ENCODE data around the gene PRTG. TPM values are rescaled to one million over a fixed set of nuclear protein-coding genes. Genes with fewer than 3 reads are reported as not detected.

The PRTG gene
- polyA plus RNA-seq, 1 of the 3 experiments (the other 2 are of a cell fraction), result 3.0 TPM

- no peak for TF ChIP-seq YY1 (IDR thresholded peaks at IDR 0.05; ENCODE audit: low read depth)
- no peak for TF ChIP-seq EZH2phosphoT487 (IDR thresholded peaks at IDR 0.05; ENCODE audit: borderline replicate concordance, low read depth)
- no peak for TF ChIP-seq TEAD4 (IDR thresholded peaks at IDR 0.05; ENCODE audit: borderline replicate concordance, insufficient read depth)
- TF ChIP-seq ELF1 (IDR thresholded peaks at IDR 0.05), result no peak
- TF ChIP-seq, protein P1, sequence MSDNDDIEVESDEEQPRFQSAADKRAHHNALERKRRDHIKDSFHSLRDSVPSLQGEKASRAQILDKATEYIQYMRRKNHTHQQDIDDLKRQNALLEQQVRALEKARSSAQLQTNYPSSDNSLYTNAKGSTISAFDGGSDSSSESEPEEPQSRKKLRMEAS (IDR thresholded peaks at IDR 0.05; ENCODE audit: low read depth), result no peak
- TF ChIP-seq GABPA (IDR thresholded peaks at IDR 0.05; ENCODE audit: low read depth), result no peak
- TF ChIP-seq GATA2 (CRISPR knock-in tag; IDR thresholded peaks at IDR 0.05), result no peak
- TF ChIP-seq, protein P2, sequence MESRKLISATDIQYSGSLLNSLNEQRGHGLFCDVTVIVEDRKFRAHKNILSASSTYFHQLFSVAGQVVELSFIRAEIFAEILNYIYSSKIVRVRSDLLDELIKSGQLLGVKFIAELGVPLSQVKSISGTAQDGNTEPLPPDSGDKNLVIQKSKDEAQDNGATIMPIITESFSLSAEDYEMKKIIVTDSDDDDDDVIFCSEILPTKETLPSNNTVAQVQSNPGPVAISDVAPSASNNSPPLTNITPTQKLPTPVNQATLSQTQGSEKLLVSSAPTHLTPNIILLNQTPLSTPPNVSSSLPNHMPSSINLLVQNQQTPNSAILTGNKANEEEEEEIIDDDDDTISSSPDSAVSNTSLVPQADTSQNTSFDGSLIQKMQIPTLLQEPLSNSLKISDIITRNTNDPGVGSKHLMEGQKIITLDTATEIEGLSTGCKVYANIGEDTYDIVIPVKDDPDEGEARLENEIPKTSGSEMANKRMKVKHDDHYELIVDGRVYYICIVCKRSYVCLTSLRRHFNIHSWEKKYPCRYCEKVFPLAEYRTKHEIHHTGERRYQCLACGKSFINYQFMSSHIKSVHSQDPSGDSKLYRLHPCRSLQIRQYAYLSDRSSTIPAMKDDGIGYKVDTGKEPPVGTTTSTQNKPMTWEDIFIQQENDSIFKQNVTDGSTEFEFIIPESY (IDR thresholded peaks at IDR 0.05; ENCODE audit: borderline replicate concordance, low read depth), result no peak
- no peak for TF ChIP-seq RCOR1 (IDR thresholded peaks at IDR 0.05; ENCODE audit: low read length)
- no peak for TF ChIP-seq RAD21 (IDR thresholded peaks at IDR 0.05; ENCODE audit: low read length)
- TF ChIP-seq FOXM1 (IDR thresholded peaks at IDR 0.05; ENCODE audit: low read depth), result no peak
- no peak for TF ChIP-seq NFIC (IDR thresholded peaks at IDR 0.05; ENCODE audit: borderline replicate concordance)
- no peak for TF ChIP-seq RXRA (IDR thresholded peaks at IDR 0.05; ENCODE audit: borderline replicate concordance, low read depth)
- TF ChIP-seq TAF1 (IDR thresholded peaks at IDR 0.05; ENCODE audit: borderline replicate concordance, low read depth, low read length), result no peak
- TF ChIP-seq FOXJ3 (CRISPR knock-in tag; IDR thresholded peaks at IDR 0.05), result no peak
- no peak for TF ChIP-seq IRF3 (IDR thresholded peaks at IDR 0.05; ENCODE audit: low read depth, low read length)
- no peak for TF ChIP-seq NRF1 (IDR thresholded peaks at IDR 0.05; ENCODE audit: low read depth, low read length)
- no peak for TF ChIP-seq TCF12 (IDR thresholded peaks at IDR 0.05)
- H3K9ac ChIP-seq, result no peak overlapping the region
- no peaks in the 10 kb centered on the region for H3K9me2 ChIP-seq
- POLR2A ChIA-PET, result no interaction called here
- H3K36me3 ChIP-seq (replicated peaks in 1 of 2; ENCODE audit: control insufficient read depth in 1 of 2, insufficient read depth in 2 of 2, low read length in 1 of 2), result no peaks in the 10 kb centered on the region
- CTCF ChIA-PET, result interaction anchor here (1.0 to 2.7 kb wide), 2 partner anchors 9 to 10 kb away, joined by 3 to 16 read pairs; no protein-coding TSS in a partner anchor
- H2AFZ ChIP-seq (ENCODE audit: low read depth), result no peak overlapping the region
- no peaks in the 10 kb centered on the region for H4K20me1 ChIP-seq (ENCODE audit: insufficient read depth)
- no peaks in the 10 kb centered on the region for H3K9me3 ChIP-seq
- H3K27ac ChIP-seq (ENCODE audit: low read depth in 2 of 2, low read length in 1 of 2), result no peak overlapping the region
- H3F3A ChIP-seq (replicated peaks; ENCODE audit: insufficient read depth), result no peaks in the 10 kb centered on the region
- no peak overlapping the region for H3K4me3 ChIP-seq (ENCODE audit: low read depth in 2 of 2, low read length in 1 of 2)
- H3K27me3 ChIP-seq (ENCODE audit: insufficient read depth), result no peaks in the 10 kb centered on the region
- H3K4me1 ChIP-seq (ENCODE audit: control insufficient read depth in 1 of 2, insufficient read depth in 2 of 2, low read depth in 1 of 2, low read length in 1 of 2), result peaks cover 0 to 4% of the 10 kb centered on the region in 2 experiments; a peak in 1 of 4 replicates
- no peaks in the 10 kb centered on the region for H3K79me2 ChIP-seq (ENCODE audit: insufficient read depth)
- no peak for DNase-seq
- WGBS (ENCODE audit: low lambda C conversion rate), result 84% methylated on average over 6 of the region's 6 CpGs
- H3K4me2 ChIP-seq, result no peak overlapping the region
Observed at GRCh38 chr15:55764398-55764797, 21.4 kb upstream of the PRTG start.

Data from SK-N-SH (cell line).